ENCODE data around the gene GATC.

GRCh38 chr12:120474616-120474960 lies 28.3 kb downstream of the GATC start:
- TF ChIP-seq, protein P1, sequence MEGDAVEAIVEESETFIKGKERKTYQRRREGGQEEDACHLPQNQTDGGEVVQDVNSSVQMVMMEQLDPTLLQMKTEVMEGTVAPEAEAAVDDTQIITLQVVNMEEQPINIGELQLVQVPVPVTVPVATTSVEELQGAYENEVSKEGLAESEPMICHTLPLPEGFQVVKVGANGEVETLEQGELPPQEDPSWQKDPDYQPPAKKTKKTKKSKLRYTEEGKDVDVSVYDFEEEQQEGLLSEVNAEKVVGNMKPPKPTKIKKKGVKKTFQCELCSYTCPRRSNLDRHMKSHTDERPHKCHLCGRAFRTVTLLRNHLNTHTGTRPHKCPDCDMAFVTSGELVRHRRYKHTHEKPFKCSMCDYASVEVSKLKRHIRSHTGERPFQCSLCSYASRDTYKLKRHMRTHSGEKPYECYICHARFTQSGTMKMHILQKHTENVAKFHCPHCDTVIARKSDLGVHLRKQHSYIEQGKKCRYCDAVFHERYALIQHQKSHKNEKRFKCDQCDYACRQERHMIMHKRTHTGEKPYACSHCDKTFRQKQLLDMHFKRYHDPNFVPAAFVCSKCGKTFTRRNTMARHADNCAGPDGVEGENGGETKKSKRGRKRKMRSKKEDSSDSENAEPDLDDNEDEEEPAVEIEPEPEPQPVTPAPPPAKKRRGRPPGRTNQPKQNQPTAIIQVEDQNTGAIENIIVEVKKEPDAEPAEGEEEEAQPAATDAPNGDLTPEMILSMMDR (IDR thresholded peaks at IDR 0.05), result no peak
- TF ChIP-seq POLR2AphosphoS5 (IDR thresholded peaks at IDR 0.05) (no peak), EP300 (IDR thresholded peaks at IDR 0.05) (no peak)
